ENCODE measurements around the gene MAP4K2.

The MAP4K2 gene

GRCh38 chr11:64765291-64765850 lies 37.6 kb downstream of the MAP4K2 start:
- H3K4me3 ChIP-seq (ENCODE audit: low read depth, low read length): no peak overlapping the region
- TF ChIP-seq, protein P1, sequence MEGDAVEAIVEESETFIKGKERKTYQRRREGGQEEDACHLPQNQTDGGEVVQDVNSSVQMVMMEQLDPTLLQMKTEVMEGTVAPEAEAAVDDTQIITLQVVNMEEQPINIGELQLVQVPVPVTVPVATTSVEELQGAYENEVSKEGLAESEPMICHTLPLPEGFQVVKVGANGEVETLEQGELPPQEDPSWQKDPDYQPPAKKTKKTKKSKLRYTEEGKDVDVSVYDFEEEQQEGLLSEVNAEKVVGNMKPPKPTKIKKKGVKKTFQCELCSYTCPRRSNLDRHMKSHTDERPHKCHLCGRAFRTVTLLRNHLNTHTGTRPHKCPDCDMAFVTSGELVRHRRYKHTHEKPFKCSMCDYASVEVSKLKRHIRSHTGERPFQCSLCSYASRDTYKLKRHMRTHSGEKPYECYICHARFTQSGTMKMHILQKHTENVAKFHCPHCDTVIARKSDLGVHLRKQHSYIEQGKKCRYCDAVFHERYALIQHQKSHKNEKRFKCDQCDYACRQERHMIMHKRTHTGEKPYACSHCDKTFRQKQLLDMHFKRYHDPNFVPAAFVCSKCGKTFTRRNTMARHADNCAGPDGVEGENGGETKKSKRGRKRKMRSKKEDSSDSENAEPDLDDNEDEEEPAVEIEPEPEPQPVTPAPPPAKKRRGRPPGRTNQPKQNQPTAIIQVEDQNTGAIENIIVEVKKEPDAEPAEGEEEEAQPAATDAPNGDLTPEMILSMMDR (IDR thresholded peaks at IDR 0.05; ENCODE audit: control insufficient read depth, extremely low read depth, insufficient read depth): no peak
- DNase-seq (ENCODE audit: low read depth): no peak

- no peak overlapping the region for H3K4me3 ChIP-seq (ENCODE audit: low read depth, low read length)
- TF ChIP-seq, protein P1 (IDR thresholded peaks at IDR 0.05; ENCODE audit: control insufficient read depth, extremely low read depth, insufficient read depth): no peak
- DNase-seq (ENCODE audit: low read depth): no peak
Observed at GRCh38 chr11:64764753-64765152, 38.3 kb downstream of the MAP4K2 start.

DNA sequence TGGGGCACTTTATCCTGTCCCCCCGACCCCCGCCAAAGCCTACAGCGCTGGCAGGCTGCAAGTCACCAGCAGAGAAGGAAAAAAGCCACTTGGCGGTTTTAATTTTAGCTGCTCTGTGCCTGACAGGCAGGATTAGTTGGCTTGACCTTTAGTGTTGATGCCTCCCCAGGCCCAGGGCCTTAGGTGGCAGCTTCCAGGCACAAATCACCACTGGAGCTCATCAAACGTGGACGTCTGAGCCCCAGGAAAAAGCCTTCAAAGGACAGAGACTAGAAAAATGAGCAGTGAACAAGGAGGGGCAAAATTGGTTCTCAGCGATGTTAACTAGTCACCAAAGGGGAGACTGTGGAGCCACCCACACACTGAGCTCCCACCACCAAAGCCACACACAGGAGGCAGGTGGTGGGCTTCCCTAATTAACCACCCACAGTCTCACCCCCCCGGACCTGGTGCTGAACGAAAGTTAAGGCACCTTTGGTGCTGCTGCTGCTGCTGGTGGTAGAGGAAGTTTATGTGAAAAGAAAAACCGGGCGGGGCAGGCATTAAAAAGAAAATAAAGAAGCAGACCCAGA lies 38.9 kb downstream of the MAP4K2 start:
- TF ChIP-seq, protein P1 (IDR thresholded peaks at IDR 0.05; ENCODE audit: control insufficient read depth, extremely low read depth, insufficient read depth): no peak
- DNase-seq (ENCODE audit: low read depth): no peak
- no peak overlapping the region for H3K4me3 ChIP-seq (ENCODE audit: low read depth, low read length)

- TF ChIP-seq, protein P1 (IDR thresholded peaks at IDR 0.05; ENCODE audit: control insufficient read depth, extremely low read depth, insufficient read depth): no peak
- no peak overlapping the region for H3K4me3 ChIP-seq (ENCODE audit: low read depth, low read length)
- no peak for DNase-seq (ENCODE audit: low read depth)
Observed at GRCh38 chr11:64763526-64764039, 39.4 kb downstream of the MAP4K2 start.

DNA sequence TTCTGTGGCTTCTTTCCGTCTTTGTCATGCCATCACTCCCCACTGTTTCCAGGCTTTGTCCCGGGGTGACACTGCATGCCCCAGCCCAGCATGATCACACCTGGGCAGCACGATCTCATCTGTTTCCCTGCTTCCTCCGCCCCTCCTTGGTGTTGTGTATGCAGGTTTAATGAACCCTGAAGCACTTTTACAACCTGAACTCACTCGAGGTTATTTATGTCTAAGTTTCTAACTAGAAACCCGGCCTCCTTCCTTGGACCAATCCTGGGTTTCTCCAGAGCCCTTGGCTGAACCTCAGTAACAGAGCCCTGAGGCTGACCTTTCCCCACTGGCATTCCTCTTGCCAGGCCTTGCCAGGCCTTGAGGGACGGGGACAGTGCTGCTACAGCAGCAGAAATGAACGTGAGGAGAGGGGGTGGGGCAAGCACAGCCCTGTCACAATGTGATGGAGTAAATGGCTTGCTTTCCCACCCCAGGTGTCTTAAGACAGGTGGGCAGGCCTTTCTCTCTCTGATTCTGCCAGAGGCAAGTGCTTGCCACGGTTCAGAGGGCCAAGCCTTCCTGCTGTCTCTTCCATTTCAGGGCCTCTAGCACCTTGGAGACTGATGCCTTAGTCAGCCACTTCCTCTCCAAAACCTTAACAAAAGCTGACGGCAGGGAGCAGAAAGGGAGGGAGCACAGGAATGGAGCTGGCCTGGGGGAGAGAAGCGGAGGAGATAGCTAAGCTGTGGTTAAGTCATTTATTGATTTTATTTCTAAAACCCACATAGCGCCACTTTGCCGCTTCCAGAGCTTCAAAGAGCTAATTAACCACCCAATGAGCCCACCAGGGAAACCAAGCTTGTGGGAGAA lies 40.1 kb downstream of the MAP4K2 start:
- DNase-seq (ENCODE audit: low read depth): no peak
- no peak overlapping the region for H3K4me3 ChIP-seq (ENCODE audit: low read depth, low read length)
- TF ChIP-seq, protein P1 (IDR thresholded peaks at IDR 0.05; ENCODE audit: control insufficient read depth, extremely low read depth, insufficient read depth): no peak

DNA sequence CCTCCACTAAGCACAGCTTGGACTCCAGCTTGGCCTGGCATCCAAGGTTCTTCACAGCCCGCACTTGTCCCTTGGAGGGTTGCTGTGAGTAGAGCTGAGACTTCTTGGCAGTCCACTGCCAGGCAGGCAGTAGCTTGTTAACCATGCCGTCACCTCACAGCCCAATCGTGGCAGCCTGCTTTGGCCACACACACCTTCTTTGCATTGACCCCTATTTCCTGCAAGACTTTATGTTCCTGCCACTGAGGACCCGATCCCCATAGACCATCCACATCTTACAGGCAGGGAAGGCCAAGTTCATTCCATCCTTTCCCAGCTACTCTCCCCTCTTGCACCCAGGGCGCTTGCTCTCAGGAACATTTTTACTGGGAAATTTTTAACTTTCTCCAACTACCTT lies 40.7 kb downstream of the MAP4K2 start:
- DNase-seq (ENCODE audit: low read depth): no peak
- H3K4me3 ChIP-seq (ENCODE audit: low read depth, low read length): no peak overlapping the region
- TF ChIP-seq, protein P1 (IDR thresholded peaks at IDR 0.05; ENCODE audit: control insufficient read depth, extremely low read depth, insufficient read depth): no peak

Data from LNCaP clone FGC (cell line).